ENCODE results near the gene LGR6.

LGR6 gene

GRCh38 chr1:202230061-202230938 lies 36.7 kb downstream of the LGR6 start:
- H3K36me3 ChIP-seq (ENCODE audit: insufficient read depth, low read length) = no peaks in the 10 kb centered on the region
- no peaks in the 10 kb centered on the region for H4K20me1 ChIP-seq (ENCODE audit: insufficient read depth, low read length)
- no peak overlapping the region for H2AFZ ChIP-seq (ENCODE audit: low read length)
- no peaks in the 10 kb centered on the region for H3K79me2 ChIP-seq (ENCODE audit: insufficient read depth, low read length)
- no peaks in the 10 kb centered on the region for H3K9me3 ChIP-seq (ENCODE audit: low read length)
- no peak overlapping the region for H3K4me3 ChIP-seq (ENCODE audit: low read depth, low read length, poor library complexity, severe bottlenecking)
- no peaks in the 10 kb centered on the region for H3K4me1 ChIP-seq (ENCODE audit: insufficient read depth, low read length, severe bottlenecking)
- no peaks in the 10 kb centered on the region for H3K9me2 ChIP-seq (ENCODE audit: low read depth, low read length)
- no peaks in the 10 kb centered on the region for H3K27me3 ChIP-seq (ENCODE audit: insufficient read depth, low read length)
- H3K27ac ChIP-seq (ENCODE audit: low read depth, low read length, poor library complexity, severe bottlenecking) = no peak overlapping the region
- no peak overlapping the region for H3K4me2 ChIP-seq (ENCODE audit: low read length)
- no peaks in the 10 kb centered on the region for H3F3A ChIP-seq (ENCODE audit: insufficient read depth, low read length)
- no peak overlapping the region for H3K9ac ChIP-seq (ENCODE audit: low read length)
- TF ChIP-seq CTCF (IDR thresholded peaks at IDR 0.05; ENCODE audit: low read length) = no peak

- no peak overlapping the region for H3K27ac ChIP-seq (ENCODE audit: low read depth, low read length, poor library complexity, severe bottlenecking)
- H3K4me2 ChIP-seq (ENCODE audit: low read length) = no peak overlapping the region
- no peaks in the 10 kb centered on the region for H4K20me1 ChIP-seq (ENCODE audit: insufficient read depth, low read length)
- H3K9me3 ChIP-seq (ENCODE audit: low read length) = no peaks in the 10 kb centered on the region
- no peak overlapping the region for H2AFZ ChIP-seq (ENCODE audit: low read length)
- no peaks in the 10 kb centered on the region for H3K9me2 ChIP-seq (ENCODE audit: low read depth, low read length)
- no peak overlapping the region for H3K9ac ChIP-seq (ENCODE audit: low read length)
- no peaks in the 10 kb centered on the region for H3K4me1 ChIP-seq (ENCODE audit: insufficient read depth, low read length, severe bottlenecking)
- no peaks in the 10 kb centered on the region for H3K27me3 ChIP-seq (ENCODE audit: insufficient read depth, low read length)
- no peaks in the 10 kb centered on the region for H3K79me2 ChIP-seq (ENCODE audit: insufficient read depth, low read length)
- no peak for TF ChIP-seq EZH2 (IDR thresholded peaks at IDR 0.05; ENCODE audit: borderline replicate concordance, low read length)
- no peak for TF ChIP-seq CTCF (IDR thresholded peaks at IDR 0.05; ENCODE audit: low read length)
- no peaks in the 10 kb centered on the region for H3F3A ChIP-seq (ENCODE audit: insufficient read depth, low read length)
- no peaks in the 10 kb centered on the region for H3K36me3 ChIP-seq (ENCODE audit: insufficient read depth, low read length)
- H3K4me3 ChIP-seq (ENCODE audit: low read depth, low read length, poor library complexity, severe bottlenecking) = no peak overlapping the region
These were observed 37.5 kb downstream of the LGR6 start for GRCh38 chr1:202230939-202231645.

- no peak for TF ChIP-seq EZH2 (IDR thresholded peaks at IDR 0.05; ENCODE audit: borderline replicate concordance, low read length)
- no peak for TF ChIP-seq CTCF (IDR thresholded peaks at IDR 0.05; ENCODE audit: low read length)
- Histone ChIP-seq H3F3A (ENCODE audit: insufficient read depth, low read length) (no peaks in the 10 kb centered on the region), H3K9ac (ENCODE audit: low read length) (no peak overlapping the region), H3K79me2 (ENCODE audit: insufficient read depth, low read length) (no peaks in the 10 kb centered on the region), H3K27me3 (ENCODE audit: insufficient read depth, low read length) (no peaks in the 10 kb centered on the region; the same call in 1 of the 2 replicates), H3K27ac (ENCODE audit: low read depth, low read length, poor library complexity, severe bottlenecking) (no peak overlapping the region), H3K36me3 (ENCODE audit: insufficient read depth, low read length) (no peaks in the 10 kb centered on the region), H3K4me2 (ENCODE audit: low read length) (no peak overlapping the region), H3K4me3 (ENCODE audit: low read depth, low read length, poor library complexity, severe bottlenecking) (no peak overlapping the region), H4K20me1 (ENCODE audit: insufficient read depth, low read length) (no peaks in the 10 kb centered on the region), H3K4me1 (ENCODE audit: insufficient read depth, low read length, severe bottlenecking) (no peaks in the 10 kb centered on the region), H3K9me3 (ENCODE audit: low read length) (no peaks in the 10 kb centered on the region), H2AFZ (ENCODE audit: low read length) (no peak overlapping the region), H3K9me2 (ENCODE audit: low read depth, low read length) (no peaks in the 10 kb centered on the region)
These were observed 39.6 kb downstream of the LGR6 start for GRCh38 chr1:202233171-202233570.

Data from OCI-LY1 (cell line).